Neural progenitor cell (in vitro differentiated cells): Measurements from ENCODE around the gene EHF. TPM values are rescaled to one million over a fixed set of nuclear protein-coding genes. Genes with fewer than 3 reads are reported as not detected.

Source experiments
- DNase-seq: peaks from one replicate; pipeline ENCODE4 v3.0.0-alpha.2; 2016; ENCODE audit warnings: low spot score
- H2AFZ ChIP-seq: fragments of 200-600 bp; sonication (generic); replicated peaks from 2 replicates; pipeline ENCODE4 v1.6.1; 2016; ENCODE audit warnings: antibody characterized with exemption
- H3F3A ChIP-seq: fragments of 200-600 bp; sonication (generic); 2 replicates; pipeline ENCODE4 v1.6.1; 2016; ENCODE audit warnings: antibody characterized with exemption, low read depth
- H3K27ac ChIP-seq: fragments of 200-600 bp; sonication (generic); 2 replicates; pipeline ENCODE4 v1.5.1; 2016; ENCODE audit warnings: mild to moderate bottlenecking
- H3K27me3 ChIP-seq: fragments of 200-600 bp; sonication (generic); 2 replicates; pipeline ENCODE4 v1.6.1; 2016; ENCODE audit warnings: mild to moderate bottlenecking, moderate library complexity
- H3K36me3 ChIP-seq: fragments of 200-600 bp; sonication (generic); 2 replicates; pipeline ENCODE4 v1.5.1; 2016
- H3K4me1 ChIP-seq: fragments of 200-600 bp; sonication (generic); 2 replicates; pipeline ENCODE4 v1.6.1; 2016; ENCODE audit warnings: mixed run types
- H3K4me2 ChIP-seq: fragments of 200-600 bp; sonication (generic); 2 replicates; pipeline ENCODE4 v1.6.1; 2016
- H3K4me3 ChIP-seq: fragments of 200-600 bp; sonication (generic); 2 replicates; pipeline ENCODE4 v1.5.1; 2016
- H3K79me2 ChIP-seq: fragments of 200-600 bp; sonication (generic); 2 replicates; pipeline ENCODE4 v1.6.1; 2016; ENCODE audit warnings: low read depth
- H3K9ac ChIP-seq: fragments of 200-600 bp; sonication (generic); 2 replicates; pipeline ENCODE4 v1.6.1; 2016
- H3K9me3 ChIP-seq: fragments of 200-600 bp; sonication (generic); 2 replicates; pipeline ENCODE4 v1.5.1; 2016; ENCODE audit warnings: low read depth
- H4K20me1 ChIP-seq: fragments of 200-600 bp; sonication (generic); 2 replicates; pipeline ENCODE4 v1.6.1; 2016; ENCODE audit warnings: low read depth
- H3K27ac Mint-ChIP-seq: 3 replicates; pipeline ENCODE4 v1.8.0; 2021; ENCODE audit warnings: mixed read lengths
- H3K27me3 Mint-ChIP-seq: 2 replicates; pipeline ENCODE4 v1.8.0; 2022; ENCODE audit warnings: low read depth, mild to moderate bottlenecking, inconsistent platforms, moderate library complexity, mixed read lengths; ENCODE audit not compliant: insufficient read depth
- H3K36me3 Mint-ChIP-seq: 3 replicates; pipeline ENCODE4 v1.8.0; 2021; ENCODE audit warnings: mixed read lengths
- H3K4me1 Mint-ChIP-seq: 3 replicates; pipeline ENCODE4 v1.8.0; 2021; ENCODE audit warnings: mixed read lengths
- H3K4me3 Mint-ChIP-seq: 3 replicates; pipeline ENCODE4 v1.8.0; 2021; ENCODE audit warnings: mild to moderate bottlenecking, moderate library complexity, mixed read lengths
- H3K9me3 Mint-ChIP-seq: 3 replicates; pipeline ENCODE4 v1.8.0; 2020; ENCODE audit warnings: mixed read lengths
- CTCF ChIP-seq: fragments of 200-600 bp; sonication (generic); IDR thresholded peaks from 2 replicates; pipeline ENCODE4 v1.5.1; 2017; ENCODE audit warnings: antibody characterized with exemption, mild to moderate bottlenecking
- EZH2 ChIP-seq: fragments of 200-600 bp; sonication (generic); IDR thresholded peaks from 2 replicates; pipeline ENCODE4 v1.6.1; 2017; ENCODE audit warnings: antibody characterized with exemption, mild to moderate bottlenecking, moderate library complexity
- EZH2phosphoT487 ChIP-seq: fragments of 200-600 bp; sonication (generic); IDR thresholded peaks from 2 replicates; pipeline ENCODE4 v1.6.1; 2017; ENCODE audit warnings: antibody characterized with exemption
- total RNA-seq: library from RNA; depleted of rRNA; stranded (reverse); fragments of >200 nt; gene quantifications from 2 replicates; pipeline ENCODE4 v1.2.3, GENCODE V29; 2015; ENCODE audit warnings: low replicate concordance

Gene EHF
- total RNA-seq, 1 donor from 2014 or later, result not detected

GRCh38 chr11:34575671-34576070 lies 45.2 kb upstream of the EHF start:
- Mint-ChIP-seq H3K27me3 (peaks cover 2% of the 10 kb centered on the region), H3K9me3 (no peaks in the 10 kb centered on the region), H3K4me3 (no peak overlapping the region)

GRCh38 chr11:34576331-34576730 lies 44.6 kb upstream of the EHF start:
- Histone ChIP-seq H3K4me3 (no peak overlapping the region), H3K79me2 (no peaks in the 10 kb centered on the region), H3K4me2 (no peak overlapping the region), H3K27me3 (no peaks in the 10 kb centered on the region), H3F3A (no peaks in the 10 kb centered on the region), H2AFZ (no peak overlapping the region), H3K27ac (no peak overlapping the region), H4K20me1 (no peaks in the 10 kb centered on the region), H3K4me1 (no peaks in the 10 kb centered on the region), H3K9ac (no peak overlapping the region), H3K9me3 (no peaks in the 10 kb centered on the region), H3K36me3 (no peaks in the 10 kb centered on the region)
- DNase-seq, result no peak
- no peak overlapping the region for H3K4me3 Mint-ChIP-seq
- no peak overlapping the region for H3K27ac Mint-ChIP-seq
- H3K4me1 Mint-ChIP-seq, result no peaks in the 10 kb centered on the region
- no peaks in the 10 kb centered on the region for H3K9me3 Mint-ChIP-seq
- H3K36me3 Mint-ChIP-seq, result no peaks in the 10 kb centered on the region
- H3K27me3 Mint-ChIP-seq, result peaks cover 4% of the 10 kb centered on the region
- TF ChIP-seq EZH2phosphoT487, result no peak
- no peak for TF ChIP-seq EZH2
- TF ChIP-seq CTCF, result no peak

More at GRCh38 chr11:34575671-34576070, 45.2 kb upstream of the EHF start:
- Histone ChIP-seq H3K9ac (no peak overlapping the region), H2AFZ (no peak overlapping the region), H3K27me3 (no peaks in the 10 kb centered on the region), H3F3A (no peaks in the 10 kb centered on the region), H3K36me3 (no peaks in the 10 kb centered on the region), H3K27ac (no peak overlapping the region), H3K79me2 (no peaks in the 10 kb centered on the region), H3K4me3 (no peak overlapping the region), H4K20me1 (no peaks in the 10 kb centered on the region), H3K4me1 (no peaks in the 10 kb centered on the region), H3K9me3 (no peaks in the 10 kb centered on the region), H3K4me2 (no peak overlapping the region)
- Mint-ChIP-seq H3K36me3 (no peaks in the 10 kb centered on the region), H3K4me1 (no peaks in the 10 kb centered on the region), H3K27ac (no peak overlapping the region)
- no peak for DNase-seq
- TF ChIP-seq EZH2 (no peak), CTCF (no peak), EZH2phosphoT487 (no peak)

- Mint-ChIP-seq H3K4me3 (no peak overlapping the region), H3K36me3 (no peaks in the 10 kb centered on the region), H3K27me3 (peaks cover 4% of the 10 kb centered on the region), H3K27ac (no peak overlapping the region), H3K4me1 (peaks cover 17% of the 10 kb centered on the region), H3K9me3 (peaks cover 6% of the 10 kb centered on the region)
- TF ChIP-seq EZH2phosphoT487, result no peak
- no peak for TF ChIP-seq CTCF
- no peak for TF ChIP-seq EZH2
- Histone ChIP-seq H3K27me3 (no peaks in the 10 kb centered on the region), H3K36me3 (no peaks in the 10 kb centered on the region), H3K27ac (no peak overlapping the region), H3K9me3 (no peaks in the 10 kb centered on the region), H3K79me2 (no peaks in the 10 kb centered on the region), H3K9ac (no peak overlapping the region), H3K4me3 (no peak overlapping the region), H4K20me1 (no peaks in the 10 kb centered on the region), H2AFZ (no peak overlapping the region), H3K4me2 (no peak overlapping the region), H3K4me1 (peaks cover 25% of the 10 kb centered on the region), H3F3A (peaks cover 8% of the 10 kb centered on the region)
- no peak for DNase-seq
These were observed 37.1 kb upstream of the EHF start for GRCh38 chr11:34583818-34584217.
